Activated naive CD4-positive, alpha-beta T cell treated with anti-CD3 and anti-CD28 coated beads for 36 hours (primary cell): Measurements from ENCODE around the gene SLC22A31. TPM values are rescaled to one million over a fixed set of nuclear protein-coding genes. Genes with fewer than 3 reads are reported as not detected.
"Not testable (repeated sequence)": the region's sequence is repeated elsewhere in the genome, so short reads cannot be mapped to it uniquely, and the experiment has no call there.

Experiments
- CTCF ChIA-PET: fragments of 350-600 bp; sonication (Branson Sonifier 250); formaldehyde crosslinking; loops from one replicate; lab custom pipeline; 2021; ENCODE audit warnings: antibody characterized with exemption; lab: Charles Lee
- DNase-seq: peaks from one replicate; pipeline ENCODE4 v3.0.0-alpha.2; 2020
- H3K27ac Mint-ChIP-seq: one replicate; pipeline ENCODE4 v1.8.0; 2021; ENCODE audit warnings: mild to moderate bottlenecking, mixed read lengths
- H3K27me3 Mint-ChIP-seq: one replicate; pipeline ENCODE4 v1.8.0; 2021; ENCODE audit warnings: low read depth, mixed read lengths
- H3K36me3 Mint-ChIP-seq: one replicate; pipeline ENCODE4 v1.8.0; 2021; ENCODE audit warnings: low read depth, mixed read lengths
- H3K4me1 Mint-ChIP-seq: one replicate; pipeline ENCODE4 v1.8.0; 2021; ENCODE audit warnings: low read depth, mixed read lengths
- H3K4me3 Mint-ChIP-seq: one replicate; pipeline ENCODE4 v1.8.0; 2021; ENCODE audit warnings: mild to moderate bottlenecking, moderate library complexity, mixed read lengths
- H3K9me3 Mint-ChIP-seq: one replicate; pipeline ENCODE4 v1.8.0; 2021; ENCODE audit warnings: mixed read lengths
- intact Hi-C: fragments of 100-400 bp; cut with micrococcal nuclease; formaldehyde crosslinking; loops from one replicate; pipeline ENCODE4 v1.15.1; 2023
- total RNA-seq, 2 experiments: library from RNA; stranded (reverse); gene quantifications; one replicate each; pipeline ENCODE4 v1.2.3, GENCODE V29; 2021

Gene SLC22A31
- total RNA-seq, 2 experiments from 2014 or later, result 0.31 to 0.64 TPM

GRCh38 chr16:89172528-89173173, 27.7 kb downstream of the SLC22A31 start:
- CTCF ChIA-PET, result no interaction called here

GRCh38 chr16:89172171-89172527, 28.2 kb downstream of the SLC22A31 start:
- CTCF ChIA-PET, result no interaction called here
- peaks cover 3% of the 10 kb centered on the region for H3K27me3 Mint-ChIP-seq
- intact Hi-C loops, result no loop called here
- peaks cover 9% of the 10 kb centered on the region for H3K4me1 Mint-ChIP-seq
- no peak overlapping the region for H3K4me3 Mint-ChIP-seq
- H3K36me3 Mint-ChIP-seq, result no peaks in the 10 kb centered on the region
- H3K9me3 Mint-ChIP-seq, result no peaks in the 10 kb centered on the region
- no peak for DNase-seq
- H3K27ac Mint-ChIP-seq, result no peak overlapping the region

More at GRCh38 chr16:89172528-89173173, 27.7 kb downstream of the SLC22A31 start:
- DNase-seq, result no peak
- intact Hi-C loops, result no loop called here
- no peaks in the 10 kb centered on the region for H3K9me3 Mint-ChIP-seq
- no peak overlapping the region for H3K4me3 Mint-ChIP-seq
- H3K4me1 Mint-ChIP-seq, result peaks cover 9% of the 10 kb centered on the region
- peaks cover 3% of the 10 kb centered on the region for H3K27me3 Mint-ChIP-seq
- H3K27ac Mint-ChIP-seq, result no peak overlapping the region
- no peaks in the 10 kb centered on the region for H3K36me3 Mint-ChIP-seq

GRCh38 chr16:89171216-89172170, 28.8 kb downstream of the SLC22A31 start, which contains the start of gene CDH15:
Gene CDH15, plus strand, starts transcription at chr16:89171748. Its CDS starts 84 bp downstream, at chr16:89171832.
- H3K4me3 Mint-ChIP-seq, result peak within 1 kb of the TSS; percentile 63
- no peaks in the 10 kb centered on the region for H3K36me3 Mint-ChIP-seq
- peaks cover 3% of the 10 kb centered on the region for H3K27me3 Mint-ChIP-seq
- no peak within 1 kb of the TSS for H3K27ac Mint-ChIP-seq
- H3K9me3 Mint-ChIP-seq, result no peaks in the 10 kb centered on the region
- intact Hi-C loops, result loop anchor here (1.0 to 2.0 kb wide), 6 partner anchors 21 to 435 kb away; partner anchors contain the start of gene SPG7
- CTCF ChIA-PET, result interaction anchor here (0.5 to 1.6 kb wide), 4 partner anchors 10 to 434 kb away, joined by 3 to 4 read pairs (median 3); no protein-coding TSS in a partner anchor
- DNase-seq, result peak; percentile 96
- H3K4me1 Mint-ChIP-seq, result peaks cover 9% of the 10 kb centered on the region

- Mint-ChIP-seq H3K27ac (no peak overlapping the region), H3K27me3 (peaks cover 3% of the 10 kb centered on the region), H3K9me3 (no peaks in the 10 kb centered on the region), H3K36me3 (no peaks in the 10 kb centered on the region), H3K4me1 (peaks cover 9% of the 10 kb centered on the region), H3K4me3 (peak overlapping the region; percentile 63)
- intact Hi-C loops, result loop anchor here (1.0 to 2.0 kb wide), 6 partner anchors 22 to 434 kb away; partner anchors contain the start of gene SPG7
- CTCF ChIA-PET, result interaction anchor here (0.7 to 1.6 kb wide), 3 partner anchors 15 to 433 kb away, joined by 3 to 4 read pairs (median 3); no protein-coding TSS in a partner anchor
- DNase-seq, result peak; percentile 45
Measured at GRCh38 chr16:89170346-89171215, 29.8 kb downstream of the SLC22A31 start.

GRCh38 chr16:89169778-89170177, 30.6 kb downstream of the SLC22A31 start:
- H3K36me3 Mint-ChIP-seq, result no peaks in the 10 kb centered on the region
- peaks cover 3% of the 10 kb centered on the region for H3K27me3 Mint-ChIP-seq
- peaks cover 9% of the 10 kb centered on the region for H3K4me1 Mint-ChIP-seq
- intact Hi-C loops, result loop anchor here (2.0 kb wide), 2 partner anchors 339 to 433 kb away; partner anchors contain the start of gene SPG7
- no peaks in the 10 kb centered on the region for H3K9me3 Mint-ChIP-seq
- DNase-seq, result no peak
- CTCF ChIA-PET, result interaction anchor here (1.6 kb wide), 1 partner anchor 14 kb away, joined by 3 read pairs; no protein-coding TSS in a partner anchor
- H3K4me3 Mint-ChIP-seq, result no peak overlapping the region
- no peak overlapping the region for H3K27ac Mint-ChIP-seq

GRCh38 chr16:89168381-89169189, 31.8 kb downstream of the SLC22A31 start:
- Mint-ChIP-seq H3K36me3 (no peaks in the 10 kb centered on the region), H3K4me3 (no peak overlapping the region), H3K4me1 (peaks cover 9% of the 10 kb centered on the region), H3K27ac (no peak overlapping the region), H3K27me3 (peaks cover 3% of the 10 kb centered on the region), H3K9me3 (no peaks in the 10 kb centered on the region)
- CTCF ChIA-PET, result no interaction called here
- intact Hi-C loops, result no loop called here
- DNase-seq, result no peak

GRCh38 chr16:89167425-89167941, 32.9 kb downstream of the SLC22A31 start:
- H3K9me3 Mint-ChIP-seq, result no peaks in the 10 kb centered on the region
- CTCF ChIA-PET, result interaction anchor here (0.6 to 1.6 kb wide), 13 partner anchors 11 to 430 kb away, joined by 3 to 10 read pairs (median 3); partner anchors contain the start of genes ACSF3 and ZNF778
- peak; percentile 88 for DNase-seq
- H3K4me1 Mint-ChIP-seq, result peaks cover 9% of the 10 kb centered on the region
- H3K27ac Mint-ChIP-seq, result no peak overlapping the region
- intact Hi-C loops, result loop anchor here (1.0 kb wide), 2 partner anchors 225 to 355 kb away; no protein-coding TSS in a partner anchor
- peaks cover 3% of the 10 kb centered on the region for H3K27me3 Mint-ChIP-seq
- H3K4me3 Mint-ChIP-seq, result no peak overlapping the region
- no peaks in the 10 kb centered on the region for H3K36me3 Mint-ChIP-seq

- CTCF ChIA-PET, result interaction anchor here (0.6 to 1.6 kb wide), 12 partner anchors 10 to 430 kb away, joined by 3 to 10 read pairs (median 3); partner anchors contain the start of genes ACSF3 and ZNF778
- no peaks in the 10 kb centered on the region for H3K9me3 Mint-ChIP-seq
- peaks cover 3% of the 10 kb centered on the region for H3K27me3 Mint-ChIP-seq
- H3K27ac Mint-ChIP-seq, result no peak overlapping the region
- H3K4me3 Mint-ChIP-seq, result no peak overlapping the region
- peaks cover 9% of the 10 kb centered on the region for H3K4me1 Mint-ChIP-seq
- intact Hi-C loops, result loop anchor here (1.0 kb wide), 2 partner anchors 225 to 355 kb away; no protein-coding TSS in a partner anchor
- no peaks in the 10 kb centered on the region for H3K36me3 Mint-ChIP-seq
- no peak for DNase-seq
Measured at GRCh38 chr16:89166696-89167424, 33.5 kb downstream of the SLC22A31 start.

- H3K9me3 Mint-ChIP-seq, H3K4me1 Mint-ChIP-seq, H3K27ac Mint-ChIP-seq, CTCF ChIA-PET, DNase-seq, H3K36me3 Mint-ChIP-seq, H3K4me3 Mint-ChIP-seq, H3K27me3 Mint-ChIP-seq, intact Hi-C loops: not testable (repeated sequence)
Measured at GRCh38 chr16:89165681-89165979, 34.7 kb downstream of the SLC22A31 start.

GRCh38 chr16:89164847-89165680, 35.3 kb downstream of the SLC22A31 start:
- no peak overlapping the region for H3K4me3 Mint-ChIP-seq
- H3K36me3 Mint-ChIP-seq, result no peaks in the 10 kb centered on the region
- no peaks in the 10 kb centered on the region for H3K9me3 Mint-ChIP-seq
- CTCF ChIA-PET, result no interaction called here
- DNase-seq, result no peak
- no peak overlapping the region for H3K27ac Mint-ChIP-seq
- H3K4me1 Mint-ChIP-seq, result peaks cover 2% of the 10 kb centered on the region
- intact Hi-C loops, result no loop called here
- H3K27me3 Mint-ChIP-seq, result no peaks in the 10 kb centered on the region
